HG03354 (cell line): ENCODE results near the gene MRPL32.

Experiments used
- ATAC-seq: cut with Tn5 transposase; IDR thresholded peaks from one replicate; pipeline ENCODE4 v1.9.1; 2021; ENCODE audit warnings: mild to moderate bottlenecking; ENCODE audit not compliant: unreplicated experiment, poor library complexity, severe bottlenecking

Gene MRPL32

DNA sequence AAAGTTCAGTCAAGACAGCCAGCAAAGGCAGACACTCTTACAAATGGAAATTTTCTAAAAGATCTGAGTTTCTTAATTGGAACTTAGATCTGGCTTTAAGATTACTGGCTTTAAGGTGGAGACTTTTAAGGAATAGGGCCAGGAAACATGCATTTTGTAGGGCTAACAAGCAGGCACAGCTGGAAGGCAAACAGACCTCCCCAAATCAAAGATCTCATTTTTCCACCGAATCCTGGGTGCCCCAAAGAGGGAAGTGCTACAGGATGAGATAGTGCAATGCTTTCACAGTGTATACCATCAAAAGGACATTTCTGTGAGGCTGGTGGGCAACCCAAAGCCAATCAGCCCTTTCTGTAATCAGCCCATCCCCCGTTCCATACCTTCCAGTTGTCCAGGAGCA, 27.4 kb downstream of the MRPL32 start:
- ATAC-seq: no peak

DNA sequence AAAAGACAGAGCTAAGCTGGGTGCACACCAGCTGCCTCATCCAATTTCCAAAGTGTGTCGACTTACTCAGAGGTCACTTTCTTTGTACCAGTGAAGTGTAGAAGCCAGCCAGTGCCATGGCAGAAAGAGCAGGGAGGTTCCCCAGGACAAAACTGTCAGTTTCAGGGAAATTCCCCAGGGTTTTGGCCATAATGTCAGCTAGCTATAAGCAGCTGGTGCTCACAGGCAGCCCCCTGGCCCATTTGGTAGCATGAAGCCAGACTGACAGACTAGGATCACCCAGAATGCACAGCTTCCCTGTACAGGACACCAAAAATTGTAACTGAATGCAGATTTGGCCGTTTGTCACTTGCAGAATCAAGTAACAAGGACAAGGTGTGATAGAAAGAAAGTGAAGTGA, 28.6 kb downstream of the MRPL32 start:
- no peak for ATAC-seq

DNA sequence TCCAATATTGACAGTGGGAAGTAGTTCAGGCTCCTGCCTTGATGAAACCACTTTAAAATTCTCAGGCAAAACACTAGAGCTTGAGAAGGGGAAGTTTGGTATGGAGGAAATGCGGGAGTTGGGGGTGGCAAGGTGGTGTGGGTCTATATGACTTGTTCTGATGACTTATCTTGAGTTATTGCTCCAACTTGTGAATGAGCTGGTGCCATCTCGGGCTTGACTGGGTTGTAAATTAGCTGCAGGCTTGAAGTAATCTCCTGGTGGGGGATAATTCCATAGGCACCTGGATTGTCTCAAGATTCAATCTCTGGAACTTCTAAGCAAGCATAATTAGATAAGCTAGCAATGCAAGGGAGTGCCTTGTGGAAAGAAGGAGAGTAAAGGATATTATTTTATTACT, 29.0 kb downstream of the MRPL32 start:
- ATAC-seq: no peak

DNA sequence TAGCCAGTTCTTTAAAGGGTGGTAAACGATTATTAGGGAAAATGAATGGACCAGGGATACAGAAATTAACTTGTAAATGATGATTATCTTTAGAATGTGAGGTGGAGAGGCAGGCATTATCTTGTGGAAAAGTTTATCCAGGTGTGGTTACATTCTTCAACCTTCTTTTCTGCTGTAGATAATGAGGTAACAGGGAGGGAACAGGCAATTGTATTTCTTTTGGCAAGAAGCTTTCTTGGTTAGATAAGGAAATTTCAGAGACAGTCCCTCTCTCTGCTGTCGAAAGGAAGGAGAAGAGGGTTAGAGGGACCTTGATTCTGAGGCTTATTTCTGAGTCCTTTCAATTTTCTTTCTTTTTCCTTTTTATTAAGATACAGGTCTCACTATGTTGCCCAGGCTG, 32.1 kb downstream of the MRPL32 start:
- no peak for ATAC-seq

DNA sequence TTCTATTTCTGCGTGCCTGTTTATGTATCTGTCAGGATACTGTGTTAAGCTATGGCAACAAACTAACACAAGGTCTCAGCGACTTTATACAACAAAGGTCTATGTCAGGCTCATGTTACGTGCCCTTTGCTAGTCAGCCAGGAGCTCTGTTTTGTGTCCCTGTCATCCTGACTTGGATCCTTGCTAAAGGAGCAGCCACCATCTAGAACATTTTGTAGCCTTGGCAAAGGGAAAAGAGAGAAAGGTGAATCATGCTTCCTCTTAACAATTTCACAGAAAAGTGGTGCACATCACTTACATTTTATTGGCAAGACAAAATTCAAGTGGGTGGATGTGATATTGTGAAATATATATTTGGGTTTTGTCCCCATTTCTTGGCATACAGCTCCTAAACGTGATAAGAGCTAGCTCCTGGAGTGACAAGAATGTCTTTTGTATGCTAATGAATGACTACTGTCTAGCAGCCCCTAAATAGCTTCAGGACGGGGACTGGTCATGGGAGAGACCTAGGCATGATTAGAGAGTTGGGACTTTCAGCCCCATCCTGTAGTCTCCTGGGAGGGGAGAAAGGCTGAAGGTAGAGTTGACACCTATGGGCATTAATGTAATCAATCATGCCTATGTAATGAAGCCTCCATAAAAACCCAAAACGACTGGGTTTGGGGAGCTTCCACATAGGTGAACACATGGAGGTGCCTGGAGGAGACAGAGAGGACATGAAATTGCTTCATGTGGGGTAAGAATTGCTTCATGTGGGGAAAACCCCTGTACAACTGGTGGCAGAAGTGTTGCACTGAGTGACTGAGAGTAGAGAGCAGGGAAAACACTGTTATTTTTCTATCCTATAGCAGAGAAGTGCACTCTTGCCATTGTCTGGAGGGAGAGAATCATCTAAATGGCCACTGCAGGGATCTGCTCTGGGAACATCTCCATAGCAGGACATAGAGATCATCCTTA, 33.0 kb downstream of the MRPL32 start:
- ATAC-seq: no peak

DNA sequence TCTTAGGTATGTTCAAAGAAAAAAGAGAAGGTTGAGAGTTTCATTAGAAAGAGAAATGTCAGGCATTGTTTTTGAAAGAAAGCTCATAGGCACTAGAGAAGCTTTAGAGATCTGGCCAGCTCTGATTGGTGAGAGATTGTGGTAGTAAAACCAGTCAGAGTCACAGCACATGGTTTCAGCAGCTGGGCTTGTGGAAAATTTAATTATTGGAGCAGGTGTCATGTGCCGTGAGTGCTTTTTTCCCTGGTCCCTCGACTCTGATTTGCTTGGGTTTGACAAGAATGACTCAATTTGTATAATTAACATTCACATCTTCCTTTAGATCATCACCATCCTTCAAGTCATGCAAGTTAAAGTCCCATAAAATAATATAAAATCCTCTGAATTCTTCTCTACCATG, 35.2 kb downstream of the MRPL32 start:
- no peak for ATAC-seq

DNA sequence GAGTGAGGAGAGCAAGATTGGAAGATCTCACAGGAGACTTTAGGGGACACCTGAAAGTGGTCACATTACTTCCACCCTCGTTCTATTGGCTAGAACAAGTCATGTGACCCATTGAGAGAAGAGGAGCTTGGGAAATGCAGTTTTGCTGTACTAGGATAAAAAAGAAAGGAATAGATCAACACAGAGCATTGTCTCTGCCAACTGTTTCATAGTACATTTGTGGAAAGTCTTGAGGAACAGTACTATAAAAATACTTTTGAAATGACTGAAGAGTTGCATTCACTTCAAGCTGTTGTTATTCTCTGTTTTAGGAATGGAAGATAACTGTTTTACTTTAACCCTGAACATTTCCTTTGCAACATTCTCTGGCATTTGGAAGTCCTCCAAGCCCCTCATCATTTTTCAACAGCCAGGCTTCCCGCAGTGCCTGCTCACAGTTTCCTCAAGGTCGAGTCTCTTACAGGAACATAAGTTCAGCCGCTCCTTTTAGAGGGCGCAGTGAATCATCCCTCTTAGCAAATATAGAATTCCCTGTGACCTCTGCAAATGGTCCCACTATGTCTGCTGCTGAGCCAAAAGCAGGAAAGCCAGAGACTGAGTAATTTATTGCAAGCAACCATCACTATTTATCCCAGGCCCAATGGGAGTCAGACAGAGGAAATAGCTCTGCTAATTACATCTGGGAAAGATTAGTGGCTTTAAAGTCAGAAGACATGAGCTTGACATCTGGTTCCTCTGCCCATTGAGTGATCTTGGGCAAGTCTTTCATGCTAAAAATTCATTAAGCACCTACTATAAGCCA, 40.7 kb downstream of the MRPL32 start:
- ATAC-seq: no peak

DNA sequence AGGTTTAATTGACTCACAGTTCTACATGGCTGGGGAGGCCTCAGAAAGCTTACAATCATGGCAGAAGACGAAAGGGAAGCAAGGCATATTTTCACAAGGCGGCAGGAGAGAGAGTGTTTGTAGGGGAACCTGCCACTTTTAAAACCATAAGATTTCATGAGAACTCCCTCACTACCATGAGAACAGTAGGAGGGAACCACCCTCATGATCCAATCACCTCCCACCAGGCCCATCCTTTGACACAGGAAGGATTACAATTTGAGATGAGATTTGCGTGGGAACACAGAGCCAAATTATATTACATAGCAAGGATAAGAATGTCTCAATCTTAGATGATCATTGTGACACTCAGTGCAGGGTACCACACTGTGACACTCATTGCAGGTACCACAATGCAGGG, 44.2 kb downstream of the MRPL32 start:
- no peak for ATAC-seq

DNA sequence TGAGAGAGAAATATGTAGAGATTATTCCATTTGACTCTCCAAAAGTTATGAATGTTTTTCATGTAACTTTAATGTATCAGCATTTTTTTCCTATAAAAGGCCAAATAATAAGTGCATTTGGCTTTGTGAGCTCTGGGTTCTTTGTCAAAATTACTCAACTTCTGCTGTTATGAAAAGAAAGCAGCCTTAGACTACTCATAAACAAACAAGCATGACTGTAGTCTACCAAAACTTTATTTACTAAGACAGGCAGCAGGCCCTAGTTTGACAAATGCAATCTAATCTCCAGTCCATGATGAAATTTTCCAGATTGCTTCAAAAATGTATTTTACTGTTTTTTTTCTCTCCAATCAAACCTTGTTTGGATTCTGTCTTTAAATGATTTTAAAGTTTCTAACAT, 46.3 kb downstream of the MRPL32 start:
- ATAC-seq: no peak

DNA sequence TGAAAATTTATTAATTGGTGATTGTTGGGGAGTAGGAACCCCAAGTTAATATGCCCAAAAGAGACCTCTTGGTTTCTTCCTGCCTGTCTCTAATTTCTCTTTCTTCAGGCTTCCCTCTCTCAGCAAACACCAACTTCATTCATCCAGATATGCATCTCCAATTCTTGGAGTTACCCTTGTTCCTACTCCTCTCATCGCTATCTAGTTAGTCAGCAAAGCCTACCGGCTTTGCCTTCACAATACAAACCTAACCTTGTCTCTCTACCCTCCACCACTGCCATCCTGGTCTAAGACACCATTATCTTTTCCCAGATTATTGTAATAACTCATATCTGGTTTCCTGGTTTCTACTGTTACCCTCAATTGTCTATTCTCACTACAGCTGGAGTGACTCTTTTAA, 47.9 kb downstream of the MRPL32 start:
- no peak for ATAC-seq

DNA sequence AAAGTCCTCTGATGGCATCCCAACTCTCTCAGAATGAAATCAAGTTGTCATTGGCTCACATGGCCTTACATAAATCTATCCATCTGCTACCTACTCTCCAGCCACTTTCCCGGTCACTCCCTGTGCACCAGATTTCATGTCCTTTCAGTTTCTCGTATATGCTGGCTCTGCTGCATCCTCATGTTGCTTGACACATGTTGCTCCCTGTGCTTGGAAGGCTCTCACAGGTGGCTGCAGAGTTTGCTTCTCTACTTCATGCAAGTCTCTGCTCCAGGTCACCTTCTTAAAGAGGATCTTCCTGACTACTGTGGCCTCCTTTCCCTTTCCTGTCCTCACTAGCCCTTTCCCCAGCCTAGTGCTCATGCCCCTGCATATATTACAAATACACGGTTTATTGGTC, 48.3 kb downstream of the MRPL32 start:
- no peak for ATAC-seq

DNA sequence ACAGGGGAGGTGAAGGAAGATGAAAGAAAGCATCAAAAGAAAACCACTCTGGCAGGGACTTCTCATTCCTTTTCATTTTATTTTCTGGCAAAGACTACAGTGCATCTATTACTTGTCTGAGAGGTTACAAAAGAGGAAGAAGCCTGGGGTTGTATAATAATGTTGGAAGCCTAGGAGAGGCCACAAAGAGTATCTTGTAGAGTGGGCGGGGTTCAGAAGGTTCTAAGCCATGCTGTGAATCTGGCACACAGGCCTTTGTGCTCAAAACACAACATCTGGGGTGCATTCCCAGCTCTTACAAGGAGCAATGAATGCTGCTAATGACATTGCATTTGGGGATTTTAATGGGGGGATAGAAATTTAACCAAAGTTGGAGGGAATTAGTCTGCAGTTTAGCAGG, 49.4 kb downstream of the MRPL32 start:
- no peak for ATAC-seq

DNA sequence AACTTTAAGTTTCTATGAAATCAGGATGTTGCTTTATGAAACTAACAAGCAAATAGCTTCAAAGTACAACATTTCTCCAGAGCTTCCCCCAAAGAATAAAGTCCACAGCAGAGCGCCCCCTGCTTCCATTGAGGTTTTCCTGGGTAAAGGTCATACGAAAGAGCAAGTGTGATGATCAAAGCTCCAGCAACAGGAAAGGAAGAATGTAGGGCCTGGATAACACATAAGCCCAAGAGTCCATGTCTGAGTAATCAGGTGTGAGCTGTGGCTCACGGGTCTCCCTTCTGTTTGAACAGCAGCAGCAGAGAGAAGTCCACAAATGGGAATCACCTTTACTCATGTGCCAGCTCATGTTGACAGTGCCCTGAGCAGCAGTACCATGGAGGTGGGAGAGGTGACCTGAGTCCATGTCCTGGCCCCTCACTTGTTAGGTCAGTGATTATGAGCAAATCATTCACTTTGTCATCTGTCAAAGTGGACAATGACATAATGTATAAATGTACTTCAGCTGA, 50.5 kb downstream of the MRPL32 start:
- no peak for ATAC-seq

DNA sequence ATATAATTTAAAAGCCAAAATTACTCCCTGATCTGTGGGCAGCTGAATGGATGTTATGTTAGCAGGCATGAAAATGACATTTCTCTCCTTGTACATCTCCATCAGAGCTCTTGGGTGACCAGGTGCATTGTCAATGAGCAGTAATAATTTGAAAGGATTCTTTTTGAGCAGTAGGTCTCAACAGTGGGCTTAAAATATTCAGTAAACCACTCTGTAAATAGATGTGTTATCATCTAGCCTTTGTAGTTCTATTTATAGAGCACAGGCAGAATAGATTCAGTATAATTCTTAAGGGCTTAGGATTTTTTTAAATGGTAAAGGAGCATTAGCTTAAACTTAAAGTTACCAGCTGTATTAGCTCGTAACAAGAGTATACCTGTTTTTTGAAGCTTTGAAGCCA, 52.0 kb downstream of the MRPL32 start:
- ATAC-seq: no peak

DNA sequence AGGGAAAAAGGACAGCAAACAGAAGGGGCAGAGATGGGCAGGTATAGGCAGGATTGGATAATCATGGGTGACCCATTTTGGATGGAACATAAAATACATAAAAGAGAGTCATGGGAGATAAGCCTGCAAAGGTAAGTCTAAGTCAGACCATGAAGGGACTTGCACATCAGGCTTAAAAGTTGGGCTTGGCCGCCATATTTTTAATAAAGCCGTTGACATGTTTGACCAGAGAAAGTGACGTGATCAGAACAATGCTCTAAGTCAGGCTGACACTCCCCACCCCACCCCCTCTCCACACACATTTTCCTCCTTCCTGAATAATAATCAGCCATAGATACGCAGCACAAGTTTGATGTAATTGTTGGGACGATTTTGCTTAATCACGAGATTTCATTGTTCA, 54.0 kb downstream of the MRPL32 start:
- no peak for ATAC-seq

DNA sequence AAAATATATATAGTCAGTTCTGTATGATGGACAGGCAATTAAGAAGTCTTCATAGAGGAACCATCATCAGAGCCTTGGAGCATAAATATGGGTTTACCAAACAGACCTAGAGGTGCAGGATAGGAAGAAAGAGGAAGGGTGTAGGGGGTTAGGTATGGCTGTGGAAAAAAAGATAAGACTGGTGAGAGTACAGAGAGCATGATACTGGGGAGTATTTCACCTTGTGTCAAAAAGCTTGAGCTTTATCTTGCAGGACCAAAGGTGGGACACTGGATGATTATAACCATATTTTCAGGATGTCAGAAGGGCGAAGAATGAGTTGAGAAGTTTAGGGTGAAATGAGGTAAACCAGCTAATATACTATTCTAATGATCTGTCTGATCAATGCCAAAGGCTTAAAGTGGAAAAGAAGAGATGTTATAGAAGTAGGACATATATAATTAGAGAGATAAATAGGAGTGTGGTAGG, 54.6 kb downstream of the MRPL32 start:
- ATAC-seq: no peak
